OCI-LY3 (cell line): ENCODE measurements around the gene MAD1L1.

Experiments used
- H2AFZ ChIP-seq: fragments of 200-600, 300-600 bp; shearing (Covaris generic); 2 replicates; pipeline ENCODE4 v1.6.0; 2014; ENCODE audit warnings: antibody characterized with exemption, low read depth, low read length
- H3K27ac ChIP-seq: fragments of 200-600, 300-600 bp; sonication (generic); 2 replicates; pipeline ENCODE4 v1.5.1; 2014; ENCODE audit warnings: mild to moderate bottlenecking, low read length, moderate library complexity, mixed read lengths
- H3K27me3 ChIP-seq: fragments of 200-600, 300-600 bp; sonication (generic); 2 replicates; pipeline ENCODE4 v1.6.1; 2014; ENCODE audit warnings: low read depth, low read length, mixed read lengths
- H3K36me3 ChIP-seq: fragments of 200-600, 300-600 bp; sonication (generic); replicated peaks from 2 replicates; pipeline ENCODE3; 2014; ENCODE audit warnings: low read depth, low read length, mixed read lengths
- H3K4me1 ChIP-seq: fragments of 300-600, 200-600 bp; sonication (generic); 2 replicates; pipeline ENCODE4 v1.6.1; 2014; ENCODE audit warnings: low read length, mixed read lengths
- H3K4me2 ChIP-seq: fragments of 200-600, 300-600 bp; sonication (generic); 2 replicates; pipeline ENCODE4 v1.6.1; 2014; ENCODE audit warnings: low read length, mixed read lengths
- H3K4me3 ChIP-seq: fragments of 300-600, 200-600 bp; sonication (generic); 2 replicates; pipeline ENCODE4 v1.5.1; 2014; ENCODE audit warnings: antibody characterized with exemption, mild to moderate bottlenecking, low read length, moderate library complexity
- H3K79me2 ChIP-seq: fragments of 300-600, 200-600 bp; shearing (Covaris generic); 2 replicates; pipeline ENCODE4 v1.6.1; 2014; ENCODE audit warnings: mild to moderate bottlenecking, low read length, mixed read lengths
- H3K9ac ChIP-seq: fragments of 300-600, 200-600 bp; shearing (Covaris generic); 2 replicates; pipeline ENCODE4 v1.6.0; 2014; ENCODE audit warnings: mild to moderate bottlenecking, low read length, moderate library complexity
- H3K9me3 ChIP-seq: fragments of 200-600, 300-600 bp; shearing (Covaris generic); 2 replicates; pipeline ENCODE4 v1.6.1; 2014; ENCODE audit warnings: low read length, mixed read lengths; ENCODE audit not compliant: insufficient read depth
- H4K20me1 ChIP-seq: fragments of 200-600, 300-600 bp; sonication (generic); 2 replicates; pipeline ENCODE4 v1.6.1; 2016; ENCODE audit warnings: low read length, mixed read lengths; ENCODE audit not compliant: insufficient read depth
- EZH2phosphoT487 ChIP-seq: fragments of 200-600 bp; shearing (Covaris generic); IDR thresholded peaks from 2 replicates; pipeline ENCODE4 v1.6.1; 2018; ENCODE audit warnings: antibody characterized with exemption, mixed run types, low read depth
- TF ChIP-seq, protein P1 (sequence below): fragments of 200-600, 300-600 bp; sonication (generic); IDR thresholded peaks from 2 replicates; pipeline ENCODE4 v1.5.1; 2014; ENCODE audit warnings: antibody characterized with exemption, low read length, low read depth

The MAD1L1 gene

DNA sequence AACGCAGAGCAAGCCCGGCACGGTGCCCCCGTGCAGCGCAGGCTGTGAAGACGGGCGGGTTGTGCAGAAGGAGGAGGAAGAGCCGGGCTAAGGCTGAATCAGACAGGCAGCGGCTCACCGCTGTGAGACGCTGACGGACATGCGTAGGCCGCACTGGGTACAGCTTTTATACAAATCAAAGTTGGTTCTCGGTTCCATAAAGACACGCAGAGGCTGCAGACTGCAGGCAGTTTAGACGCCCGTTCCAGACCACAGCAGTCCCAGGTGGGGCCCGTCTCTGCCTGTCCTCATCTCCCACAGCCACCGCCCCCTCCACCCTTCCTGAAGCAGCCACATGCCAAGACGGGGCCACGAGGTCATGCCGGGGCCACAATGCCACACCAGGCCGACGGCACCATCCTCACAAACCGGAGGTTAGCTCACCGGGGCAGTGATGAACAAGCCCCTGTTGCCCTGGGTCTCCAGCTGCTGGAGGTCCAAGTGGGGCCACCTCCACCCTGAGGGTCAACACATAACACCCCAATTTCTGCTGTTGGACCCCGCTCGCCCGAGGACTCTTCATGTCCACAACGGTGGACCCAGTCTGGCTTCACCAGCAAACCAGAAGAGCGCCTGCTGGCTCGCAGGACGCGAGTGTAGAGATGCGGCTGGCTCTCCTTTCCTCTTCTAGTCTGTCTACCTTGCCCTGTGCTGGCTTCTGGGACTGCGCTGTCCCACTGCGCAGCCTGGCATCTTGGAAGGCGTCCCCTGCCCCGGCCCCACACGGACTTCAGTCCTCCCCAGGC, 335.5 kb downstream of the MAD1L1 start:
- Histone ChIP-seq H3K79me2 (no peaks in the 10 kb centered on the region), H3K9me3 (no peaks in the 10 kb centered on the region), H3K4me3 (no peak overlapping the region), H3K36me3 (no peaks in the 10 kb centered on the region), H3K4me1 (no peaks in the 10 kb centered on the region), H3K9ac (no peak overlapping the region), H4K20me1 (no peaks in the 10 kb centered on the region), H3K27ac (no peak overlapping the region), H3K4me2 (no peak overlapping the region), H3K27me3 (no peaks in the 10 kb centered on the region), H2AFZ (no peak overlapping the region)
- TF ChIP-seq, protein P1, sequence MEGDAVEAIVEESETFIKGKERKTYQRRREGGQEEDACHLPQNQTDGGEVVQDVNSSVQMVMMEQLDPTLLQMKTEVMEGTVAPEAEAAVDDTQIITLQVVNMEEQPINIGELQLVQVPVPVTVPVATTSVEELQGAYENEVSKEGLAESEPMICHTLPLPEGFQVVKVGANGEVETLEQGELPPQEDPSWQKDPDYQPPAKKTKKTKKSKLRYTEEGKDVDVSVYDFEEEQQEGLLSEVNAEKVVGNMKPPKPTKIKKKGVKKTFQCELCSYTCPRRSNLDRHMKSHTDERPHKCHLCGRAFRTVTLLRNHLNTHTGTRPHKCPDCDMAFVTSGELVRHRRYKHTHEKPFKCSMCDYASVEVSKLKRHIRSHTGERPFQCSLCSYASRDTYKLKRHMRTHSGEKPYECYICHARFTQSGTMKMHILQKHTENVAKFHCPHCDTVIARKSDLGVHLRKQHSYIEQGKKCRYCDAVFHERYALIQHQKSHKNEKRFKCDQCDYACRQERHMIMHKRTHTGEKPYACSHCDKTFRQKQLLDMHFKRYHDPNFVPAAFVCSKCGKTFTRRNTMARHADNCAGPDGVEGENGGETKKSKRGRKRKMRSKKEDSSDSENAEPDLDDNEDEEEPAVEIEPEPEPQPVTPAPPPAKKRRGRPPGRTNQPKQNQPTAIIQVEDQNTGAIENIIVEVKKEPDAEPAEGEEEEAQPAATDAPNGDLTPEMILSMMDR = no peak

DNA sequence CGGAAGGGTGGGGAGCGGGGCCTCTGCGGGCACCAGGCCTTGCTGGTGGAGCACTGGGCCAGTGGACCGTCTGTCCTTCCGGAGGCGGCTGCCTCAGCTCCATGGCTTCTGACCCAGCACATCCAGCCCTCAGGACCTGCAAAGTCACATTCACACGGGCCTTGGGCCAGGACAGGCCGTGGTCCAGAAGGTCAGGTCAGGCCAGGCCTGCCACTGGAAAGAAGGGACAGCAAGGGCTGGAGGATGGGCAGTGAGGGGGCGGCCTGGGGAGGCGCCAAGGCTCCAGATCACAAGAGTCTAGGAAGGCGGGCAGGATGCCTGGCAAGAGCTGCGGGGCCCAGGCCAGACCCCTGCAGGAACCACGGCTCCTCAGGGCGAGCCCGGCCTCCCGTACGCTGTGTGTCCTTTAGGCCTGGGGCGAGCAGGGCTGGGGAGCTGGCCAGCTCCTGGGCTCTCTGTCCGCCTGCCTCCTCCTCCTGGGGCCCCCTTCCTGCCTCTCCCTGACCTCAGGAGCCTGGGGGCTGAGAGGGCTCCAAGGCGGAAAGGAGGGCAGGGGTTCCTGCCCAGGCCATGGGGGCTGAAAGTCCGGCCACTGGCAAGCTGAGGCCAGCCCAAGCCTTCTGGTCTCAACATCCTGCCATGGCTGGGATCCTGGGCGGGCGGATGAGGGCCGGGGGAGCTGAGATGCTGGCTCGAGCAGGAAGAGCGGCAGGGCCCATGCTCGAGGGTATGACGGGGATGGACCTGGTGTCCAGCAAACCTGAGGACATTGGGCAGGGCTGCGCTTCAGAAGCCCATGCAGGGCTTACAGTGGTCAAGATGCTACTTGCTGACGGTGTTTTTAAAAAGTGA, 336.9 kb downstream of the MAD1L1 start:
- Histone ChIP-seq H4K20me1 (no peaks in the 10 kb centered on the region), H3K79me2 (no peaks in the 10 kb centered on the region), H3K4me3 (no peak overlapping the region), H3K27me3 (no peaks in the 10 kb centered on the region), H3K4me1 (no peaks in the 10 kb centered on the region), H2AFZ (no peak overlapping the region), H3K9me3 (no peaks in the 10 kb centered on the region), H3K4me2 (no peak overlapping the region), H3K36me3 (no peaks in the 10 kb centered on the region), H3K27ac (no peak overlapping the region), H3K9ac (no peak overlapping the region)
- TF ChIP-seq, protein P1 = no peak
- TF ChIP-seq EZH2phosphoT487 = no peak

DNA sequence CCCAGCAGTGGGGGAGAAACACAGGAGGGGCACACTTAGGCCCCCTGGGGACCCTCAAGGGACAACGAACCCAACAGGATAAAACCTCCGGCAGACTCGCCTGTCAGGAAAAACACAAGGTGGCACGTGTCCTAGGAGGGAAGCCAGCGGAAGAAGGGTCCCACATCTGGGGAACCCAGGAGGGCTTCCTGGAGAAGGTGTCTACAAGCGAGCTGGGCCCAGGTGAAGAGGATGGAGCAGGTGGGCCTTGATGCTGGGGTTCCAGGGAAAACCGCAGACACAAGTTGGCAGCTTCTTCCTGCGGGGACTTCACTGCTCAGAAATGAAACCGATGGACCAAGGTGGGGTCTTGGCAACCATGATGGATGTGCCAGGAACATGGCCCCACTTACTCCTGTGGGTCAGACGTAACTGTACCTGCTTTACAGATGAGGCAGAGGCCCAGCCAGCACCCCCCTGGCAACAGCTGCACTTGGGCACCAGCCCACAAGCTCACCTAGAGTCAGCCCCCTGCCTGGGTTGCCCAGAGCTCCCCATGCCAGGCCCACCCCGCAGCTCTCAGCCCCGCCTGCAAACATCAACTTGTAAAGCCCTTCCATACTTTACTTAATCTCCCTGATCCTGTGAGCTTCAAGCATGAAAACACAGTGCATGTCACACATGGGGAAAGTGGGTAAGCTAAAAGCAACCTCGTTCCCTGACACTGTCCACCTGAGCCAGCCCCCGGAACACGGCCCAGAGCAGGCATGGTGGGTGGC, 337.7 kb downstream of the MAD1L1 start:
- Histone ChIP-seq H3K27me3 (no peaks in the 10 kb centered on the region), H4K20me1 (no peaks in the 10 kb centered on the region), H3K27ac (no peak overlapping the region), H3K9me3 (no peaks in the 10 kb centered on the region), H3K79me2 (no peaks in the 10 kb centered on the region), H3K36me3 (no peaks in the 10 kb centered on the region), H3K9ac (no peak overlapping the region), H2AFZ (no peak overlapping the region), H3K4me3 (no peak overlapping the region), H3K4me1 (no peaks in the 10 kb centered on the region), H3K4me2 (no peak overlapping the region)
- TF ChIP-seq, protein P1 = no peak
- no peak for TF ChIP-seq EZH2phosphoT487
